ENCODE measurements around the gene KRT8.

The KRT8 gene

DNA sequence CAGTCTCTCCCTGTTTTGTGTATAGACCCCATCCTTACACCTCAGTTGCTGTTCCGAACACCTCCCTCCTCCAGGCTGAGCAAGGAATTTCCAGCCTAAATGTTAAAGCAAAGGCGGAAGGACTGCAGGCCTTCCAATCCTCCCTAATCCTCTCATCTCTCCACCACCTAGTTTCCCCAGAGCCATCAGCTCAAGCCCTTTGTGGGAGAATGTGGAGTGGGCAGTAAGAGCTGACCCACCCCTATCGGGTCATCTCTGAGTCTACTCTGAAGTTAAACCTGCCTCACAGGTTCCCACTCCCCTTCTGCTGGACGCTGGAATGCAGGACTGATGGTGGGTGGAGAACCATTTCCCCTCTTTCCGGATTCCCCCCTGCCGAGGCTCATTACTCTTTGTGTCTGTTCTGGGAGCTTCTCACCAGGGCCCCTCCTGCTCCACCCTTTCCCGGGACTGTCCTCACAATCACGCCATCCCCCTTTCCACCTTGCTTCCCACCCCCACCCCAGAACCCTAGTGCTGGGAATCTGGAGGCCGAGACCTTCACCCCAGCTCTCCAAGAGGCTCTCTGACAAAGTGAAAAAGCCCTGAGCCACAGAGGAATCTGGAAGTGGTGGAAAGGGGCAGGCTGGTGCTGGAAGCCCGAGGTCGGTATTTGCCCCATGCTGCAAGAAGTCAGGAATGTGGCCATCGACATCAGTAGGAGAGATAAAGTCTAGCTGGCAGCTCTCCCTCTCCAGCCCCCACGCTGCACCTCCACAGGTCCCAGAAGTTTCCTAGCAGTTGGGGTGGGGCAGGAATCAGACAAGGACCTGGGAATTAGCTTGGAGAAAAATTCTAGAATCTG is 40.7 kb upstream of the KRT8 start:
- 0 out of 2 replicates have a peak, but pooled peaks have one; percentile 5 for TF ChIP-seq USF1 (IDR thresholded peaks at IDR 0.05)
- peak; percentile 98 for TF ChIP-seq TCF12 (IDR thresholded peaks at IDR 0.05; ENCODE audit: low read depth)
- TF ChIP-seq CREB1 (IDR thresholded peaks at IDR 0.05; ENCODE audit: low read depth) = peak; percentile 44; the same call in 1 of the 2 replicates
- peak; percentile 74 for TF ChIP-seq YY1 (IDR thresholded peaks at IDR 0.05; ENCODE audit: low read depth)
- TF ChIP-seq ZBTB7A (IDR thresholded peaks at IDR 0.05; ENCODE audit: low read depth) = no peak; the same call in none of the 2 replicates
- no peak; the same call in 1 of the 2 replicates for TF ChIP-seq REST (IDR thresholded peaks at IDR 0.05; ENCODE audit: low read depth)
- TF ChIP-seq TAF1 (IDR thresholded peaks at IDR 0.05; ENCODE audit: low read depth) = peak; percentile 65; the same call in 1 of the 2 replicates
- TF ChIP-seq RAD21 (IDR thresholded peaks at IDR 0.05; ENCODE audit: low read depth) = peak; percentile 7
- peak; percentile 95 for TF ChIP-seq FOXM1 (IDR thresholded peaks at IDR 0.05; ENCODE audit: borderline replicate concordance, low read depth)
- TF ChIP-seq, protein P1, sequence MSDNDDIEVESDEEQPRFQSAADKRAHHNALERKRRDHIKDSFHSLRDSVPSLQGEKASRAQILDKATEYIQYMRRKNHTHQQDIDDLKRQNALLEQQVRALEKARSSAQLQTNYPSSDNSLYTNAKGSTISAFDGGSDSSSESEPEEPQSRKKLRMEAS (IDR thresholded peaks at IDR 0.05) = 0 out of 2 replicates have a peak, but pooled peaks have one; percentile 46
- peak; percentile 96 for TF ChIP-seq EP300 (IDR thresholded peaks at IDR 0.05; ENCODE audit: borderline replicate concordance)
- TF ChIP-seq TEAD4 (IDR thresholded peaks at IDR 0.05) = peak; percentile 97
- TF ChIP-seq NFIC (IDR thresholded peaks at IDR 0.05) = peak; percentile 85
- TF ChIP-seq EGR1 (IDR thresholded peaks at IDR 0.05) = peak; percentile 84
- TF ChIP-seq CEBPB (IDR thresholded peaks at IDR 0.05) = no peak

GRCh38 chr12:52944683-52945388 is 40.0 kb upstream of the KRT8 start:
- TF ChIP-seq YY1 (IDR thresholded peaks at IDR 0.05; ENCODE audit: low read depth) (no peak), TEAD4 (IDR thresholded peaks at IDR 0.05) (peak; percentile 16; the same call in 1 of the 2 replicates), ZBTB7A (IDR thresholded peaks at IDR 0.05; ENCODE audit: low read depth) (peak; percentile 55; the same call in 1 of the 2 replicates), USF1 (IDR thresholded peaks at IDR 0.05) (no peak), TCF12 (IDR thresholded peaks at IDR 0.05; ENCODE audit: low read depth) (0 out of 2 replicates have a peak, but pooled peaks have one; percentile 20), EGR1 (IDR thresholded peaks at IDR 0.05) (no peak)
- TF ChIP-seq, protein P1 (IDR thresholded peaks at IDR 0.05) = no peak

DNA sequence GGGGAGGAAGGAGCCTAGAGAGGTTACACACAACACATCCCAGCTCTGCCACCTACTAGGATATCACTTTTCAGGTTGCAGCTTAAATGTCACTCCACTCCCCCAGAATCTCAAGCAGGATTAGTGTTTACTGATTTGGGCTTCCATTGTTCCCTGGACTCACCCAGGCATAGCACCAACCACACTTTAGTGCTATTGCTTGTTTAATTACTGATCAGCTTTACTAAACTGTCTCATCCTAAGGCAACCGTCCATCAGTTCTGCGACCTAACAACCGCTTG is 38.0 kb upstream of the KRT8 start:
- TF ChIP-seq FOXM1 (IDR thresholded peaks at IDR 0.05; ENCODE audit: borderline replicate concordance, low read depth) (peak; percentile 24; the same call in 1 of the 2 replicates), TAF1 (IDR thresholded peaks at IDR 0.05; ENCODE audit: low read depth) (no peak), NFIC (IDR thresholded peaks at IDR 0.05) (no peak), TEAD4 (IDR thresholded peaks at IDR 0.05) (peak; percentile 43; the same call in 1 of the 2 replicates), EGR1 (IDR thresholded peaks at IDR 0.05) (no peak), CEBPB (IDR thresholded peaks at IDR 0.05) (no peak), USF1 (IDR thresholded peaks at IDR 0.05) (no peak), TCF12 (IDR thresholded peaks at IDR 0.05; ENCODE audit: low read depth) (peak; percentile 89), YY1 (IDR thresholded peaks at IDR 0.05; ENCODE audit: low read depth) (no peak; the same call in 1 of the 2 replicates), ZBTB7A (IDR thresholded peaks at IDR 0.05; ENCODE audit: low read depth) (no peak), EP300 (IDR thresholded peaks at IDR 0.05; ENCODE audit: borderline replicate concordance) (peak; percentile 81; the same call in 1 of the 2 replicates), RAD21 (IDR thresholded peaks at IDR 0.05; ENCODE audit: low read depth) (0 out of 2 replicates have a peak, but pooled peaks have one; percentile 2), REST (IDR thresholded peaks at IDR 0.05; ENCODE audit: low read depth) (no peak), CREB1 (IDR thresholded peaks at IDR 0.05; ENCODE audit: low read depth) (no peak)
- TF ChIP-seq, protein P1 (IDR thresholded peaks at IDR 0.05) = peak; percentile 40; the same call in 1 of the 2 replicates
